DOHH2 (cell line): ENCODE measurements around the gene MEGF8.

ENCODE experiments used
- CTCF ChIP-seq: fragments of 200-600 bp; sonication (generic); IDR thresholded peaks from one replicate; pipeline ENCODE4 v1.5.1; 2014; ENCODE audit warnings: antibody characterized with exemption, mild to moderate bottlenecking, low read depth, low read length; ENCODE audit not compliant: poor library complexity, severe bottlenecking
- EZH2phosphoT487 ChIP-seq: fragments of 200-600 bp; sonication (generic); IDR thresholded peaks from 2 replicates; pipeline ENCODE4 v1.6.1; 2017; ENCODE audit warnings: borderline replicate concordance, mild to moderate bottlenecking, antibody characterized with exemption, low read length, moderate library complexity, mixed read lengths

- no peak for TF ChIP-seq CTCF
- no peak for TF ChIP-seq EZH2phosphoT487
Measured at GRCh38 chr19:42427313-42427712, 101.9 kb downstream of the MEGF8 start, which contains the start of gene LIPE.
